GM13976 (cell line): ENCODE results near the gene DHX58.

Source experiments
- DNase-seq: peaks from one replicate; pipeline ENCODE4 v3.0.0; 2012; ENCODE audit warnings: low spot score
- in situ Hi-C: fragments of 300-500 bp; cut with MboI; formaldehyde crosslinking; loops from one replicate; pipeline ENCODE4 v1.12.0; 2022; ENCODE audit warnings: low sequenced_read_pairs, mixed read lengths, inconsistent platforms; ENCODE audit not compliant: unreplicated experiment
- TF ChIP-seq, protein P1 (sequence below): IDR thresholded peaks from 2 replicates; pipeline ENCODE4 v1.5.1; 2012; ENCODE audit warnings: borderline replicate concordance, mild to moderate bottlenecking; ENCODE audit not compliant: insufficient read depth; ENCODE audit errors: extremely low read depth, missing control alignments, control extremely low read depth

DHX58 gene

DNA sequence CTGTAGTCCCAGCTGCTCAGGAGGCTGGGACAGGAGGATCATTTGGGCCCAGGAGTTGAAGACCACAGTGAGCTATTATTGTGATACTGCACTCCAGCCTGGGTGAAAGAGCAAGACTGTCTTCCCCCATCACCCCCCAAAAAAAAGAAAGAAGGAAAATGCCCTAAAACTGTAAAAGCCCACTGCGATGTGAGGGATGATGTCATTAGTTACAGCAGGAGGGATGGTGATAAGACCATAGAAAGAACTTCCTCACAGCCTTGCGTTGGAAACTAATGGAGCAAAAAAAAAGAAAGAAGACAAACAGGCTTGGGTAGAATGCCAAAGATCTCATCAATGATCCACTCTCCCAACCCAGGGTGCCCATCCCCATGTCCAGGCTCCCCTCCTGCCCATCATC, 33.0 kb downstream of the DHX58 start:
- in situ Hi-C loops: no loop called here
- DNase-seq: no peak
- TF ChIP-seq, protein P1, sequence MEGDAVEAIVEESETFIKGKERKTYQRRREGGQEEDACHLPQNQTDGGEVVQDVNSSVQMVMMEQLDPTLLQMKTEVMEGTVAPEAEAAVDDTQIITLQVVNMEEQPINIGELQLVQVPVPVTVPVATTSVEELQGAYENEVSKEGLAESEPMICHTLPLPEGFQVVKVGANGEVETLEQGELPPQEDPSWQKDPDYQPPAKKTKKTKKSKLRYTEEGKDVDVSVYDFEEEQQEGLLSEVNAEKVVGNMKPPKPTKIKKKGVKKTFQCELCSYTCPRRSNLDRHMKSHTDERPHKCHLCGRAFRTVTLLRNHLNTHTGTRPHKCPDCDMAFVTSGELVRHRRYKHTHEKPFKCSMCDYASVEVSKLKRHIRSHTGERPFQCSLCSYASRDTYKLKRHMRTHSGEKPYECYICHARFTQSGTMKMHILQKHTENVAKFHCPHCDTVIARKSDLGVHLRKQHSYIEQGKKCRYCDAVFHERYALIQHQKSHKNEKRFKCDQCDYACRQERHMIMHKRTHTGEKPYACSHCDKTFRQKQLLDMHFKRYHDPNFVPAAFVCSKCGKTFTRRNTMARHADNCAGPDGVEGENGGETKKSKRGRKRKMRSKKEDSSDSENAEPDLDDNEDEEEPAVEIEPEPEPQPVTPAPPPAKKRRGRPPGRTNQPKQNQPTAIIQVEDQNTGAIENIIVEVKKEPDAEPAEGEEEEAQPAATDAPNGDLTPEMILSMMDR: no peak

DNA sequence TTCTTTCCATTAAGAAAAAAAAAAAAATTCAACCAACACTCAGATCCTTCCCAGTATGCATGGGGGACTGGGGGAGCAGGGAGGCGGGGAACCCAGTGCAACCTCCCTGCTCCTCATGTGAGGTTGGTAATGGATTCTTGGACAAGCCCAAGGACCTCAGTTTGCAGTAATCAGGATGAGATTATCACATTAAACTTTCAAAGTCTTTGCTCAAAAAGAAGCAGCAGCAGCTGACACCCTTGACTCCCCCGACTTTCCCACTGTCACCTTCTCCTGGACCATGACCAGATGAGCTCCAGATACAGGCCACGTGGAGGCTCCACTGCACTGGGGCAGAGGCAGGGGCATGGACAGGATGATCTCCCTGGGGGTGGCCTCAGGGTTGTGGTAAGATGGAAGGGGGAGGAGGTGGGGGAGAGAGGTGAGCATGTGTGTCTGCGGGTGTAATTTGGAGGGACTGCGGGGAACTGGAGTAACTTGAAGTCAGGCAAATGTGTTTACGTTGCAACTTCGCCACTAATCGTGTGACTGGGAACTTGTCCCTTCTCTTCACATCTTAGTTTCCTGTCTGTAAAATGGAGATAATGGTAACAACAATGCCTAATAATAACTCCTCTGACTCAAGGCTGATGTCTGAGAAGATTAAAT, 34.0 kb downstream of the DHX58 start:
- in situ Hi-C loops: no loop called here
- no peak for DNase-seq
- TF ChIP-seq, protein P1: no peak

DNA sequence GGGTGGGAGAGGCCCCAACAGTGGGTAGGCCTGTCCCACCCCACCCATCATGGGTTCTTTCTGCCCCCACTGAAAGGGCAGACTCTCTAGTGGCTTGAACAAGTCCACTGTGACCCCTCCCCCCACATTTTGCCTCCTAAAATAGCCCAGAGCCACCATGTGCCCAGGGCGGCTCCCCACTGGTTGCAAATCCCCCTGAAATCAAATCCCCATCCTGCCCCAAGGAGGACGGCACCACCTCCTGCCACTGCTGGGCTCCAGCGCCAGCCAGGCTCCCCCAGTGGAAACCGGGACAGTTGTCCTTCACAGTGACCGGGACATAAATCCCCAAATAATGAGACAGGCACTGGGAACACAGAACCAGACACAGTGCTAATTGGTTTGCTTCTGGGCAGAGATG, 34.8 kb downstream of the DHX58 start:
- in situ Hi-C loops: no loop called here

DNA sequence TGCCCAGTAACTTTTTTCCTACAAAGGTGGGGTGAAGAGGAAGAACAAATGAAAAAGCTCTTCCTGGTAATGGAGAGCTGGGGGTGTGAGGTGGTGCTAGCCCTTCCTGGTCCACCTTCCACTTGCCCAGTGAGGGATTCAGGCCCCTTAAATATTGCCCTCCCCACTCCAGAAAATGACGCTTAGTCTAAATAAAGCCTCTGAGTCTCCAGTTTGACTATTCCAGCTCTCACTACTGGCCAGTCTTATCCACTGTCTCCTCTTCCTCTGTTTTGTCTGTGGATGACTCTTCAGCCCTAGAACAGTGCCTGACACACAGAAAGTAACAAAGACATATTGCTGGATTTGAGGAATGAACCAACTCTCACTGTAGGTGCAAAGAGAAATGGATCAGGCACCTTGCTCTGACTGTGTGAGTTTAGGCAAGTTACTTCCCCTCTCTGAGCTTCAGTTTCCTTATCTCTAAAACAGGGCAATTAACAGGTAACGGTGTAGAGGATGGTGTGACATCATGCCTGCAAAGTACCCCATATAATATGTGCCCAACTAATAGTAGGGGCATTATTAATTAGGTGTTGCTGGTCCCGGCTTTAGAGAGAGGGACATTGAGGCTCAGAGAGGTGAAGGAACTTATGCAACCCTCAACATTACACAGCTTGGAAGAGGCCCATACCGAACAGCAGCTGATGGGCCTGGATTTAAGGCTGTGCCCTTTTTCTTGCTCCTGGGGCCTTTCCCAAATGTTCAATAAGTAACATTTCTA, 35.5 kb downstream of the DHX58 start:
- TF ChIP-seq, protein P1: no peak
- in situ Hi-C loops: no loop called here
- DNase-seq: no peak

More for the DNA sequence above, 34.8 kb downstream of the DHX58 start:
- TF ChIP-seq, protein P1: no peak
- DNase-seq: no peak

DNA sequence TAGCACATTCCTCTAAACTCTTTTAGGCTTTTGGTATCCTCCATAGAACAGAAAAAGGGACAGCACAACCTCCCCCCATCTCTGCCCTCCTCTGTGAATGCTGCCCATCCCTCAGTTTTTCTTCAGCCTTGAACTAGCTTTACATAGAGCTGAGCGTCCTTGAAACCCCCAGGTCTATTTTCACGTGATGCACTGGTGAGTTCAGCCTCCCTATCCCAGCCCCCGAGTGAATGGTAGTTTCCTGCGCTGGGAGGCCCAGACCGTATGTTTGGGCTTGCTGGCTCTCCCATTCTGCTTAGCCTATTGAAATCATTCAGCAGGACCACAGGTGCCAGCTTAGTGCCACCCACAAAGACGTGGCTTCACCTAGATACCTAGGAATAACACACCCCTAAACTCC, 36.7 kb downstream of the DHX58 start:
- DNase-seq: no peak
- in situ Hi-C loops: no loop called here
- TF ChIP-seq, protein P1: no peak

DNA sequence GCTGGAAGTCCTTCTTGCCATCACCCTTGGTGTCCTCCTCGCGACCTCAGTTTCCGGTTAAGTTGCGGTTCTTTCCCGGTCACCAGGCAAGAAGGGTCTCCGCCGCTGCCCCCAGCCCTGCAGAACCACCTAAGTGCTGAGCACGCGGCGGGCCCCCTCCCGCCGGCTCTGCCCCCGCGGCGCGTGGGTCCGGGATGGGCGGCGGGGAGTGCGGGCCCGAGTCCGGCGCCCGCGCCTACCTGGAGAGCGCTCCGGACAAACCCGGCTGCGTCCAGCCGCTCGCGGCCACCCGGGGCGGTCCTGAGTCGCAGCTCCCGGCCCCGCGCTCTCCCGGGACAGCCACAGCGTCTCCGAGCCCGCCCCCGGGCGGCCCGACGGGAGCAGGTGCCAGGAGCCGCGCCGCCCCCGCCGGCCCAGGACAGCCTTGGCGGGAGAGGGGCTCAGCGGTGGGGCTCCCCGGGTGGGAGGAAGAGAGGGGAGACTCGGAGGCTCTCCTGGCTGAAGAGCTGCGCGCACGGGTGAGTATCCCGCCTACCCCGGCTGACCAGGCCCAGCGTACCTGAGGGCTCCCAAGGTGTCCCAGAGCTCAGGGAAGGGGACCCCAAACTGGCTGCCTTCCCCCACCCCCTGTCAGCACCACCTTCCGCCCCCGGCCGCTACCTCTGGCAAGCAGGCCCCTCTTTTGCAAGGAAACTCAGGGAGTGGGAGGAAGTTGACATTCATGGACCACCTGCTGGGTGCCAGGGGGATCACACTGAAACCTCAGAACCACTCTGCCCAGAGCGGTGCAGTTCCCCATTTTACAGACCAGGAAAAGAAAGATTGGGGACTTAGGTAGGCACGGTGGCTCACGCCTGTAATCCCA, 40.0 kb downstream of the DHX58 start:
- no peak for DNase-seq
- TF ChIP-seq, protein P1: no peak

More for the DNA sequence above, 40.0 kb downstream of the DHX58 start:
- in situ Hi-C loops: no loop called here
